Endothelial cell of umbilical vein (primary cell): Measurements from ENCODE around the gene ZNF121. TPM values are rescaled to one million over a fixed set of nuclear protein-coding genes. Genes with fewer than 3 reads are reported as not detected.

Experiments used
- BruUV-seq: library from RNA; stranded (reverse); fragments of 400-500 nt; replicated peaks from 2 replicates; lab custom pipeline; 2021; lab: Mats Ljungman, UMichigan
- CTCF ChIA-PET: fragments of 300-600, 350-600 bp; sonication (Branson Sonifier 250); formaldehyde crosslinking; loops from one replicate; lab custom pipeline; 2021; ENCODE audit warnings: antibody characterized with exemption, inconsistent platforms; lab: Charles Lee
- POLR2A ChIA-PET: fragments of 300-600, 350-600 bp; sonication (Branson Sonifier 250); formaldehyde crosslinking; loops from one replicate; lab custom pipeline; 2021; ENCODE audit warnings: antibody characterized with exemption, inconsistent platforms; lab: Charles Lee
- DNase-seq: peaks from one replicate; pipeline ENCODE4 v3.0.0-alpha.2; 2011; ENCODE audit warnings: low read depth, low spot score
- FAIRE-seq: peaks from 2 replicates; lab custom pipeline; 2011; peaks lifted over from hg19 to GRCh38; lab: Jason Lieb, UNC
- H2AFZ ChIP-seq: 2 replicates; pipeline ENCODE4 v1.6.0; 2012; ENCODE audit warnings: low read depth, low read length, control low read depth, inconsistent platforms
- H3K27ac ChIP-seq: 2 replicates; pipeline ENCODE4 v1.5.1; 2011; ENCODE audit warnings: low read depth, mild to moderate bottlenecking, control low read depth, low read length, moderate library complexity; ENCODE audit not compliant: insufficient read depth
- H3K27me3 ChIP-seq, 2 experiments: 2 replicates each; pipeline versions ENCODE4 v1.6.0 to v1.6.1; 2011; ENCODE audit warnings: low read length in 2 of 2, mixed read lengths in 1 of 2; ENCODE audit not compliant: control insufficient read depth in 2 of 2, insufficient read depth in 2 of 2
- H3K36me3 ChIP-seq, 2 experiments: 2 replicates in 1 of 2; 3 replicates in 1 of 2; pipeline ENCODE4 v1.5.1; 2011; ENCODE audit warnings: low read length in 2 of 2, mild to moderate bottlenecking in 1 of 2, moderate library complexity in 1 of 2; ENCODE audit not compliant: control insufficient read depth in 2 of 2, insufficient read depth in 2 of 2; ENCODE audit errors: extremely low read depth in 1 of 2
- H3K4me1 ChIP-seq: 3 replicates; pipeline ENCODE4 v1.5.1; 2011; ENCODE audit warnings: mild to moderate bottlenecking, low read length; ENCODE audit not compliant: control insufficient read depth, insufficient read depth; ENCODE audit errors: extremely low read depth
- H3K4me2 ChIP-seq: 2 replicates; pipeline ENCODE4 v1.6.1; 2011; ENCODE audit warnings: low read length, control low read depth, mixed read lengths; ENCODE audit not compliant: insufficient read depth
- H3K4me3 ChIP-seq, 3 experiments: fragments of 200-600 bp in 1 of 3; sonication (generic), shearing (Covaris generic) in 1 of 3; replicated peaks in 1 of 3; 2 replicates each; pipeline ENCODE4 v1.5.1; 2011 to 2016; ENCODE audit warnings: control low read depth in 3 of 3, low read length in 3 of 3, mild to moderate bottlenecking in 2 of 3, inconsistent platforms in 1 of 3, low read depth in 1 of 3, moderate library complexity in 1 of 3; ENCODE audit not compliant: insufficient read depth in 1 of 3
- H3K79me2 ChIP-seq: 2 replicates; pipeline ENCODE4 v1.6.0; 2012; ENCODE audit warnings: low read length, inconsistent platforms; ENCODE audit not compliant: control insufficient read depth, insufficient read depth
- H3K9ac ChIP-seq: replicated peaks from 2 replicates; pipeline ENCODE3; 2011; ENCODE audit warnings: low read length, control low read depth; ENCODE audit not compliant: insufficient read depth; ENCODE audit errors: extremely low read depth
- H3K9me1 ChIP-seq: replicated peaks from 3 replicates; pipeline ENCODE4 v1.6.0; 2011; ENCODE audit warnings: mild to moderate bottlenecking, low read length; ENCODE audit not compliant: control insufficient read depth, insufficient read depth; ENCODE audit errors: extremely low read depth
- H3K9me3 ChIP-seq: replicated peaks from 2 replicates; pipeline ENCODE4 v1.5.1; 2012; ENCODE audit warnings: low read length, inconsistent platforms; ENCODE audit not compliant: control insufficient read depth, insufficient read depth
- H4K20me1 ChIP-seq: replicated peaks from 2 replicates; pipeline ENCODE3; 2011; ENCODE audit warnings: mild to moderate bottlenecking, low read length; ENCODE audit not compliant: control insufficient read depth, insufficient read depth; ENCODE audit errors: extremely low read depth
- CTCF ChIP-seq, 2 donors: IDR thresholded peaks; 1 replicate in 1 of 2; 2 replicates in 1 of 2; pipeline ENCODE4 v1.5.1; 2011; ENCODE audit warnings: low read length in 2 of 2, mild to moderate bottlenecking in 2 of 2, moderate library complexity in 2 of 2, control low read depth in 1 of 2, inconsistent platforms in 1 of 2, low read depth in 1 of 2; ENCODE audit not compliant: insufficient read depth in 1 of 2; ENCODE audit errors: extremely low read depth in 1 of 2
- EZH2 ChIP-seq: IDR thresholded peaks from 2 replicates; pipeline ENCODE4 v1.6.1; 2012; ENCODE audit warnings: borderline replicate concordance, low read depth, mild to moderate bottlenecking, moderate library complexity, low read length, inconsistent platforms; ENCODE audit not compliant: severe bottlenecking
- FOS ChIP-seq: IDR thresholded peaks from 2 replicates; pipeline ENCODE4 v1.6.1; 2011; ENCODE audit warnings: mild to moderate bottlenecking, low read length, moderate library complexity, borderline replicate concordance; ENCODE audit not compliant: insufficient read depth
- GATA2 ChIP-seq: IDR thresholded peaks from 2 replicates; pipeline ENCODE4 v1.7.0; 2011; ENCODE audit warnings: low read depth, mild to moderate bottlenecking, moderate library complexity, mixed read lengths, low read length; ENCODE audit not compliant: insufficient read length, insufficient read depth
- JUN ChIP-seq: IDR thresholded peaks from 2 replicates; pipeline ENCODE4 v1.6.1; 2011; ENCODE audit warnings: borderline replicate concordance, low read depth; ENCODE audit not compliant: insufficient read length, insufficient read depth
- MAX ChIP-seq: IDR thresholded peaks from 2 replicates; pipeline ENCODE4 v1.6.1; 2011; ENCODE audit not compliant: insufficient read depth, insufficient read length
- MYC ChIP-seq: IDR thresholded peaks from one replicate; pipeline ENCODE4 v1.6.1; 2011; ENCODE audit warnings: mild to moderate bottlenecking, low read depth, low read length
- POLR2A ChIP-seq: IDR thresholded peaks from 2 replicates; pipeline ENCODE4 v1.6.1; 2012; ENCODE audit warnings: low read depth, mild to moderate bottlenecking, control low read depth, low read length
- POLR2AphosphoS5 ChIP-seq: IDR thresholded peaks from 2 replicates; pipeline ENCODE4 v1.6.1; 2012; ENCODE audit warnings: low read depth, mild to moderate bottlenecking, control low read depth, low read length, moderate library complexity; ENCODE audit not compliant: insufficient read depth
- dilution Hi-C: fragments of 300-500 bp; cut with MboI; formaldehyde crosslinking; loops from one replicate; pipeline ENCODE4 v1.15.0; 2019; ENCODE audit warnings: low sequenced_read_pairs; ENCODE audit not compliant: extremely low pct_ligation_motif_present
- intact Hi-C: fragments of 100-400 bp; cut with micrococcal nuclease; formaldehyde crosslinking; loops from one replicate; pipeline ENCODE4 v1.10.0; 2022
- polyA plus RNA-seq, 4 experiments: library from polyadenylated mRNA; depleted of rRNA in 3 of 4; stranded (reverse) in 3 of 4; unstranded in 1 of 4; fragments of >200 nt; gene quantifications; 2 replicates each; pipeline versions ENCODE4 v1.2.1 to v1.2.3, GENCODE V29; 2011 to 2012; ENCODE audit warnings: missing spikeins in 1 of 4
- total RNA-seq: library from RNA; stranded (reverse); gene quantifications from 2 replicates; pipeline ENCODE4 v1.2.3, GENCODE V29; 2021

The ZNF121 gene
- total and polyA plus RNA-seq, 2 donors (not counting 3 experiments of a cell fraction or from before 2014, with no cell fraction given) = 2.3 to 25.1 TPM

DNA sequence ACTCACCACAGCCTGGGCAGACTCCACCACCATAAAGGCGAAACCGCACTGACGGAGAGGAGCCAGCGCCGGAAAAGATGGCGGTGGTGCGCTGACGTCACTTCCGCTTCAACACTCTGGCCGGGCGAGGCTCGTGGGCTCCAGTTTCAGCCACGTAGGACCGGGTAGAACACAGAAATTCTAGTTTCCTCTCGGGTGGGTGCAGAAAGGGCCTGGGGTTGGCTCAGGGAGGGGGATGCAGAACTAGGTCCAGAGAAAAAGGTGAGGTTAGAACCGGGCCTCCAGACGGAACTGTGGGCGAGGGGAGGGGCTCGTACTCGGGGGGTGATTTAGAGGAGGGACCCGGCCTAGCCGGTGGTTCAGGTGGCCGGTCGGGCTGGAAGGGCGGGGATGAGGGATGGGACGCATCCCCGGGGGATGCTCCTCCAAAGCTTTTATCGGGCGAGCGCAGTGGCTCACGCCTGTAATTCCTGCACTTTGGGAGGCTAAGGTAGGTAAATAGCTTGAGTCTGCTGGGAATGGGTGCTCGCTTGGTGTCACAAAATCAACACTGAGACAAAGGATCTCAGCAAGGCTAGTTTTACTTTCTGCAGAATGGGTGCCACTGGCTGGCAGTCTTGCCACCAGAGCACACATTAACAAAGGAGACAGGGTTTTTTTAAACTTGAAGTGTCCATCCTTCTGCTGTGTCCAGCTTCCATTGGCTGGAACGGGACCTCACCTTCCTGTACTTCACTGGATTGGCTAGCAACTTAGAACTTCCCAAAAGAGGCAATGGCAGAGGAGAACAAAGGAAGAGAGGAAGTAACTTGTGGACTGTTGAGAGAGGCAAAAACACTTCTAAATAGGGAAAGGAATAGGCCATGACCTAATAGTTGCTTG, 37.1 kb upstream of the ZNF121 start, which contains the start of gene ZNF561:
Gene ZNF561 (minus strand): TSS at position 77 of the 882 bp plus-strand sequence. CDS start 1,776 bp downstream, outside the sequence.
- H2AFZ ChIP-seq = peak within 1 kb of the TSS; percentile 59
- H3K9ac ChIP-seq = peak within 1 kb of the TSS; percentile 93
- BruUV-seq = TSS peak; percentile 80
- H3K9me1 ChIP-seq = no peaks in the 10 kb centered on the region
- H3K36me3 ChIP-seq = peaks cover 2 to 19% of the 10 kb centered on the region in 2 experiments
- no peaks in the 10 kb centered on the region for H3K27me3 ChIP-seq
- H3K9me3 ChIP-seq = no peaks in the 10 kb centered on the region
- CTCF ChIA-PET = interaction anchor here (0.7 to 1.5 kb wide), 5 partner anchors 35 to 207 kb away, joined by 3 to 5 read pairs (median 3); partner anchors contain the start of gene UBL5
- intact Hi-C loops (loop anchor here (1.0 to 5.0 kb wide), 9 partner anchors 39 to 493 kb away; partner anchors contain the start of genes FBXL12, ZNF121, ZNF562 and ZNF846), dilution Hi-C loops (loop anchor here (10.0 kb wide), 1 partner anchor 173 kb away; no protein-coding TSS in a partner anchor)
- TF ChIP-seq GATA2 = no peak
- TF ChIP-seq EZH2 = no peak
- peak; percentile 83 for TF ChIP-seq POLR2A
- TF ChIP-seq MAX = no peak
- peak; percentile 61 for TF ChIP-seq JUN
- no peak for TF ChIP-seq FOS
- TF ChIP-seq CTCF (IDR thresholded peaks at IDR 0.05; ENCODE audit: extremely low read depth in 1 of 2, insufficient read depth in 1 of 2, low read depth in 1 of 2, low read length in 2 of 2) = no peak
- peak; percentile 79 for TF ChIP-seq POLR2AphosphoS5
- TF ChIP-seq MYC = no peak
- peak within 1 kb of the TSS; percentile 93 for H3K27ac ChIP-seq
- POLR2A ChIA-PET = no interaction called here
- H3K4me1 ChIP-seq = peaks cover 10% of the 10 kb centered on the region
- DNase-seq = peak; percentile 90
- H4K20me1 ChIP-seq = no peaks in the 10 kb centered on the region
- H3K79me2 ChIP-seq = peaks cover 11% of the 10 kb centered on the region
- FAIRE-seq = peak; percentile 89
- H3K4me3 ChIP-seq = peak within 1 kb of the TSS; percentile 27 to 76 (median 57)
- H3K4me2 ChIP-seq = peak within 1 kb of the TSS; percentile 83
